HG03280 (cell line): ENCODE data around the gene ZNF277.
A peak's percentile ranks its signal among the peaks of the same experiment; 100 is the strongest.
"Not testable (repeated sequence)": the region's sequence is repeated elsewhere in the genome, so short reads cannot be mapped to it uniquely, and the experiment has no call there.

Source experiments
- ATAC-seq: cut with Tn5 transposase; IDR thresholded peaks from one replicate; pipeline ENCODE4 v1.9.1; 2021; ENCODE audit warnings: mild to moderate bottlenecking, moderate library complexity; ENCODE audit not compliant: unreplicated experiment

ZNF277 gene

GRCh38 chr7:112381311-112382091, 175.0 kb downstream of the ZNF277 start:
- no peak for ATAC-seq

- no peak for ATAC-seq
Observed at GRCh38 chr7:112383671-112384417, 177.3 kb downstream of the ZNF277 start.

- ATAC-seq = no peak
Observed at GRCh38 chr7:112385516-112385915, 179.0 kb downstream of the ZNF277 start.

DNA sequence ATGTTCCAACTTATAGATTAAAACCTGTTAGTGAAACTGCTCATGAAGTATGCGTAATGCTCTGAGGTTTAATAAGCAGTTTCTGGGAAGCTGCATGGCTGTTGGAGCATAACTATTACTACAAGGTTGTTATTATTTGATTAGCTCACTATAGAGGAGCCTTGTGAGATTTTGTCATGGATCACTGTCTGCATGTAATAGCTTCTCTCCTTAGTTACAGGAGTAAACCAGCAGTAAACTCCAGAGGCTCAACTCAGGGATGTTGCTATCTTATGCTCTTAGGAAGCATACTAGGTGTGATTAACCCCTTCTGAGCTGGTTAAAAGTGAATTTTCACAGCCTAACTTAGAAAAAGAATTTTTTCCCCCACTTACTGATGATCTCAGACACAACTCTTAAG, 180.1 kb downstream of the ZNF277 start:
- no peak for ATAC-seq

- no peak for ATAC-seq
Observed at GRCh38 chr7:112390167-112390566, 183.7 kb downstream of the ZNF277 start.

GRCh38 chr7:112391079-112391821, 184.8 kb downstream of the ZNF277 start:
- not testable (repeated sequence) for ATAC-seq

GRCh38 chr7:112391841-112392286, 185.4 kb downstream of the ZNF277 start:
- ATAC-seq = peak; percentile 74
